HL-60 (cell line): ENCODE results near the gene PAK4.

Experiments used
- CTCF ChIP-seq: IDR thresholded peaks from one replicate; pipeline ENCODE4 v1.5.1; 2011; ENCODE audit warnings: low read length, control low read depth, inconsistent platforms; ENCODE audit not compliant: insufficient read depth
- GABPA ChIP-seq: IDR thresholded peaks from 2 replicates; pipeline ENCODE4 v1.6.1; 2012; ENCODE audit warnings: low read depth
- POLR2AphosphoS5 ChIP-seq: IDR thresholded peaks from 2 replicates; pipeline ENCODE4 v1.6.1; 2012; ENCODE audit warnings: low read depth
- REST ChIP-seq: IDR thresholded peaks from 2 replicates; pipeline ENCODE4 v1.6.1; 2012; ENCODE audit warnings: low read depth; ENCODE audit not compliant: insufficient replicate concordance
- SPI1 ChIP-seq: IDR thresholded peaks from 2 replicates; pipeline ENCODE4 v1.6.1; 2012; ENCODE audit warnings: low read depth, mild to moderate bottlenecking, borderline replicate concordance

- TF ChIP-seq REST (no peak), CTCF (no peak), POLR2AphosphoS5 (no peak), SPI1 (no peak), GABPA (no peak)
Measured at GRCh38 chr19:39112338-39112890, 13.2 kb upstream of the PAK4 start.
